H9 (cell line): ENCODE data around the gene TNFSF8. TPM values are rescaled to one million over a fixed set of nuclear protein-coding genes. Genes with fewer than 3 reads are reported as not detected.

Experiments
- DNase-seq: peaks from one replicate; pipeline ENCODE4 v3.0.0-alpha.2; 2017
- H2AFZ ChIP-seq: one replicate; pipeline ENCODE4 v1.6.1; 2013; ENCODE audit warnings: mild to moderate bottlenecking, low read length, control low read depth, moderate library complexity
- H2AK5ac ChIP-seq: 2 replicates; pipeline ENCODE4 v1.6.1; 2013; ENCODE audit warnings: low read length, control low read depth, mixed read lengths; ENCODE audit not compliant: insufficient read length
- H2BK120ac ChIP-seq: one replicate; pipeline ENCODE4 v1.6.1; 2013; ENCODE audit warnings: low read depth, mild to moderate bottlenecking, low read length, control low read depth, inconsistent platforms; ENCODE audit not compliant: poor library complexity, severe bottlenecking
- H2BK12ac ChIP-seq: 2 replicates; pipeline ENCODE4 v1.6.1; 2013; ENCODE audit warnings: low read length, control low read depth, mixed read lengths, low read depth; ENCODE audit not compliant: insufficient read length
- H2BK15ac ChIP-seq: 2 replicates; pipeline ENCODE4 v1.6.1; 2013; ENCODE audit warnings: low read depth, low read length, control low read depth
- H2BK20ac ChIP-seq: one replicate; pipeline ENCODE4 v1.6.1; 2013; ENCODE audit warnings: low read depth, mild to moderate bottlenecking, low read length, control low read depth, inconsistent platforms; ENCODE audit not compliant: poor library complexity, severe bottlenecking
- H2BK5ac ChIP-seq: 2 replicates; pipeline ENCODE4 v1.6.1; 2013; ENCODE audit warnings: low read length, control low read depth, mixed read lengths; ENCODE audit not compliant: insufficient read length
- H3K14ac ChIP-seq: 2 replicates; pipeline ENCODE4 v1.6.1; 2013; ENCODE audit warnings: low read length, control low read depth; ENCODE audit not compliant: insufficient read depth
- H3K18ac ChIP-seq: 2 replicates; pipeline ENCODE4 v1.6.1; 2013; ENCODE audit warnings: low read depth, mild to moderate bottlenecking, mixed read lengths, low read length, control low read depth; ENCODE audit not compliant: insufficient read length
- H3K23ac ChIP-seq: 2 replicates; pipeline ENCODE4 v1.6.1; 2013; ENCODE audit warnings: low read length, control low read depth, mixed read lengths, low read depth; ENCODE audit not compliant: insufficient read length
- H3K23me2 ChIP-seq: 2 replicates; pipeline ENCODE4 v1.6.1; 2013; ENCODE audit warnings: low read depth, mild to moderate bottlenecking, mixed read lengths, low read length, control low read depth; ENCODE audit not compliant: insufficient read length, poor library complexity, severe bottlenecking
- H3K27ac ChIP-seq: 2 replicates; pipeline ENCODE4 v1.5.1; 2013; ENCODE audit warnings: low read length, control low read depth, mixed read lengths, low read depth; ENCODE audit not compliant: insufficient read length
- H3K27me3 ChIP-seq: 2 replicates; pipeline ENCODE4 v1.6.1; 2013; ENCODE audit warnings: low read length, control low read depth, inconsistent platforms; ENCODE audit not compliant: insufficient read depth
- H3K4ac ChIP-seq: 2 replicates; pipeline ENCODE4 v1.6.1; 2013; ENCODE audit warnings: low read depth, mild to moderate bottlenecking, control low read depth, inconsistent platforms, low read length, moderate library complexity
- H3K4me1 ChIP-seq: 2 replicates; pipeline ENCODE4 v1.6.1; 2013; ENCODE audit warnings: low read length, control low read depth, inconsistent platforms; ENCODE audit not compliant: insufficient read depth
- H3K4me2 ChIP-seq: 2 replicates; pipeline ENCODE4 v1.6.1; 2013; ENCODE audit warnings: low read length, control low read depth, mixed read lengths; ENCODE audit not compliant: insufficient read length, insufficient read depth
- H3K56ac ChIP-seq: 2 replicates; pipeline ENCODE4 v1.6.1; 2013; ENCODE audit warnings: low read depth, mild to moderate bottlenecking, mixed read lengths, low read length, control low read depth; ENCODE audit not compliant: insufficient read length
- H3K79me1 ChIP-seq: 2 replicates; pipeline ENCODE4 v1.6.1; 2013; ENCODE audit warnings: low read depth, mild to moderate bottlenecking, moderate library complexity, low read length, control low read depth, inconsistent platforms; ENCODE audit not compliant: insufficient read depth, poor library complexity, severe bottlenecking
- H3K79me2 ChIP-seq: 2 replicates; pipeline ENCODE4 v1.6.1; 2013; ENCODE audit warnings: low read length, control low read depth, inconsistent platforms; ENCODE audit not compliant: insufficient read depth
- H3K9ac ChIP-seq: 2 replicates; pipeline ENCODE4 v1.6.1; 2013; ENCODE audit warnings: low read length, control low read depth, mixed read lengths; ENCODE audit not compliant: insufficient read length; ENCODE audit errors: extremely low read depth
- H3K9me3 ChIP-seq: one replicate; pipeline ENCODE4 v1.6.1; 2013; ENCODE audit warnings: low read depth, low read length, inconsistent platforms; ENCODE audit not compliant: control insufficient read depth
- H3T11ph ChIP-seq: one replicate; pipeline ENCODE4 v1.6.1; 2013; ENCODE audit warnings: mild to moderate bottlenecking, low read length, control low read depth, inconsistent platforms
- H4K20me1 ChIP-seq: one replicate; pipeline ENCODE4 v1.6.1; 2013; ENCODE audit not compliant: control insufficient read depth, insufficient read length, insufficient read depth
- H4K5ac ChIP-seq: 2 replicates; pipeline ENCODE4 v1.6.1; 2013; ENCODE audit warnings: low read depth, mild to moderate bottlenecking, mixed read lengths, low read length, control low read depth; ENCODE audit not compliant: insufficient read length
- H4K8ac ChIP-seq: replicated peaks from 2 replicates; pipeline ENCODE4 v1.6.1; 2013; ENCODE audit warnings: low read length, control low read depth, mixed read lengths, low read depth; ENCODE audit not compliant: insufficient read length
- H4K91ac ChIP-seq: 2 replicates; pipeline ENCODE4 v1.6.1; 2013; ENCODE audit warnings: low read depth, mild to moderate bottlenecking, moderate library complexity, mixed read lengths, low read length, control low read depth; ENCODE audit not compliant: insufficient read length
- H3K27ac Mint-ChIP-seq, 3 experiments: 2 replicates in 2 of 3; 3 replicates in 1 of 3; pipeline ENCODE4 v1.8.0; 2020 to 2021; ENCODE audit warnings: mixed read lengths in 3 of 3, mild to moderate bottlenecking in 1 of 3, moderate library complexity in 1 of 3
- H3K27me3 Mint-ChIP-seq: 2 replicates; pipeline ENCODE4 v1.8.0; 2021; ENCODE audit warnings: low read depth, mild to moderate bottlenecking, moderate library complexity, mixed read lengths
- H3K36me3 Mint-ChIP-seq, 3 experiments: 2 replicates in 2 of 3; 3 replicates in 1 of 3; pipeline ENCODE4 v1.8.0; 2020 to 2021; ENCODE audit warnings: low read depth in 3 of 3, mixed read lengths in 3 of 3; ENCODE audit not compliant: insufficient read depth in 1 of 3
- H3K4me1 Mint-ChIP-seq, 2 experiments: 2 replicates each; pipeline ENCODE4 v1.8.0; 2020; ENCODE audit warnings: mixed read lengths in 2 of 2
- H3K4me3 Mint-ChIP-seq, 2 experiments: 2 replicates in 1 of 2; 3 replicates in 1 of 2; pipeline ENCODE4 v1.8.0; 2020 to 2021; ENCODE audit warnings: mild to moderate bottlenecking in 2 of 2, mixed read lengths in 2 of 2, moderate library complexity in 1 of 2
- H3K9me3 Mint-ChIP-seq, 2 experiments: 2 replicates in 1 of 2; 3 replicates in 1 of 2; pipeline ENCODE4 v1.8.0; 2020; ENCODE audit warnings: mild to moderate bottlenecking in 2 of 2, mixed read lengths in 2 of 2, moderate library complexity in 1 of 2
- WGBS: extraction: QIAGEN DNeasy Blood & Tissue Kit; methylation state at CpG from one replicate; pipeline ENCODE4 v1.1.7; 2013; ENCODE audit warnings: missing lambda C conversion rate, low lambda C conversion rate, mixed read lengths; ENCODE audit not compliant: insufficient read length; ENCODE audit errors: extremely low coverage; 5-methylcytosine and 5-hydroxymethylcytosine counted together
- total RNA-seq: library from RNA; stranded (reverse); gene quantifications from 2 replicates; pipeline ENCODE4 v1.2.1, GENCODE V29; 2021
- TF ChIP-seq, protein P1 (sequence below): fragments of 200-600 bp; sonication (generic); conservative IDR thresholded peaks from 3 replicates; pipeline ENCODE4 v1.8.0; 2021; ENCODE audit warnings: antibody characterized with exemption, mild to moderate bottlenecking

The TNFSF8 gene
- total RNA-seq, 1 experiment from 2014 or later, result not detected

- H3K14ac ChIP-seq, result no peak overlapping the region
- no peak overlapping the region for H2AFZ ChIP-seq
- no peak overlapping the region for H2BK5ac ChIP-seq
- no peak overlapping the region for H3K56ac ChIP-seq
- H4K91ac ChIP-seq, result no peak overlapping the region
- no peak overlapping the region for H3K27ac Mint-ChIP-seq
- no peak overlapping the region for H2BK12ac ChIP-seq
- no peak overlapping the region for H3T11ph ChIP-seq
- H4K20me1 ChIP-seq, result no peaks in the 10 kb centered on the region
- H2BK20ac ChIP-seq, result no peak overlapping the region
- H4K8ac ChIP-seq, result no peak overlapping the region
- H3K27me3 ChIP-seq, result peaks cover 9% of the 10 kb centered on the region; the same call in 1 of the 2 replicates
- no peak overlapping the region for H3K27ac ChIP-seq
- H3K9ac ChIP-seq, result no peak overlapping the region
- H3K4ac ChIP-seq, result no peak overlapping the region
- peaks cover 94% of the 10 kb centered on the region for H3K27me3 Mint-ChIP-seq
- no peak overlapping the region for H2BK15ac ChIP-seq
- TF ChIP-seq, protein P1, sequence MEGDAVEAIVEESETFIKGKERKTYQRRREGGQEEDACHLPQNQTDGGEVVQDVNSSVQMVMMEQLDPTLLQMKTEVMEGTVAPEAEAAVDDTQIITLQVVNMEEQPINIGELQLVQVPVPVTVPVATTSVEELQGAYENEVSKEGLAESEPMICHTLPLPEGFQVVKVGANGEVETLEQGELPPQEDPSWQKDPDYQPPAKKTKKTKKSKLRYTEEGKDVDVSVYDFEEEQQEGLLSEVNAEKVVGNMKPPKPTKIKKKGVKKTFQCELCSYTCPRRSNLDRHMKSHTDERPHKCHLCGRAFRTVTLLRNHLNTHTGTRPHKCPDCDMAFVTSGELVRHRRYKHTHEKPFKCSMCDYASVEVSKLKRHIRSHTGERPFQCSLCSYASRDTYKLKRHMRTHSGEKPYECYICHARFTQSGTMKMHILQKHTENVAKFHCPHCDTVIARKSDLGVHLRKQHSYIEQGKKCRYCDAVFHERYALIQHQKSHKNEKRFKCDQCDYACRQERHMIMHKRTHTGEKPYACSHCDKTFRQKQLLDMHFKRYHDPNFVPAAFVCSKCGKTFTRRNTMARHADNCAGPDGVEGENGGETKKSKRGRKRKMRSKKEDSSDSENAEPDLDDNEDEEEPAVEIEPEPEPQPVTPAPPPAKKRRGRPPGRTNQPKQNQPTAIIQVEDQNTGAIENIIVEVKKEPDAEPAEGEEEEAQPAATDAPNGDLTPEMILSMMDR, result no peak
- no CpG with 5 or more reads among the region's 4 CpGs for WGBS
- H2BK120ac ChIP-seq, result no peak overlapping the region
- H3K79me2 ChIP-seq, result no peaks in the 10 kb centered on the region
- no peak for DNase-seq
- H3K23ac ChIP-seq, result no peak overlapping the region
- no peaks in the 10 kb centered on the region for H3K9me3 ChIP-seq
- H3K4me1 Mint-ChIP-seq, result no peaks in the 10 kb centered on the region
- no peak overlapping the region for H4K5ac ChIP-seq
- H3K4me1 ChIP-seq, result no peaks in the 10 kb centered on the region
- no peaks in the 10 kb centered on the region for H3K36me3 Mint-ChIP-seq
- no peak overlapping the region for H3K4me3 Mint-ChIP-seq
- no peak overlapping the region for H3K18ac ChIP-seq
- no peaks in the 10 kb centered on the region for H3K79me1 ChIP-seq
- H2AK5ac ChIP-seq, result no peak overlapping the region
- no peaks in the 10 kb centered on the region for H3K23me2 ChIP-seq
- no peak overlapping the region for H3K4me2 ChIP-seq
- H3K9me3 Mint-ChIP-seq, result no peaks in the 10 kb centered on the region
These were observed 8.5 kb upstream of the TNFSF8 start for GRCh38 chr9:114938687-114939575.
